ENCODE results near the gene DRICH1.

DNA sequence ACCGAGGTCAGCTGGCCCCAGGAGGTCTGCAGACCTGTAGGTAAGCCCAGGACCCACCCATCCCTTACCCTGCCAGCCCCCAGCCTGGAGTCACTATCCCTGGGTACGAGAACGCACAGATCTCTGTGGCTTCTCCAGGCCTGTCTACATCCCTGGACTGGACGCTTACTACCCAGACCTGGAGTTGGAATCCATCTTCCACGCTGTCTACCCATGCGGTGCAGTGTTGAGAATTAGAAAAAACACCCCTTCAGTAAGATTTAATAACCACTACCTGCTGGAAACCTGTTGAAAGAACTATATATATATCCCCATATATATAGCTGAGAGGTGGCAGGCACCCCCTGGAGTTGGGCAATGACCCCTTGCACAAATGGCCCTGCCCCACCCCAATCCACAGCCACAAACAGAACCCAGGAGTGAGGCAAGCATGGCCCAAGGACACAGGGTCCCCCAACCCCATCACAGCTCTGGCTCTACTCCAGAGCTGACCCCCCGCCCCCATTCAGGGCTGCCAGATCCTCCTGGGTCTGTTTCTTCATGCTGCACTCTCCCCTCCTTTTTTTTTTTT lies 41.0 kb upstream of the DRICH1 start:
- TF ChIP-seq, protein P1, sequence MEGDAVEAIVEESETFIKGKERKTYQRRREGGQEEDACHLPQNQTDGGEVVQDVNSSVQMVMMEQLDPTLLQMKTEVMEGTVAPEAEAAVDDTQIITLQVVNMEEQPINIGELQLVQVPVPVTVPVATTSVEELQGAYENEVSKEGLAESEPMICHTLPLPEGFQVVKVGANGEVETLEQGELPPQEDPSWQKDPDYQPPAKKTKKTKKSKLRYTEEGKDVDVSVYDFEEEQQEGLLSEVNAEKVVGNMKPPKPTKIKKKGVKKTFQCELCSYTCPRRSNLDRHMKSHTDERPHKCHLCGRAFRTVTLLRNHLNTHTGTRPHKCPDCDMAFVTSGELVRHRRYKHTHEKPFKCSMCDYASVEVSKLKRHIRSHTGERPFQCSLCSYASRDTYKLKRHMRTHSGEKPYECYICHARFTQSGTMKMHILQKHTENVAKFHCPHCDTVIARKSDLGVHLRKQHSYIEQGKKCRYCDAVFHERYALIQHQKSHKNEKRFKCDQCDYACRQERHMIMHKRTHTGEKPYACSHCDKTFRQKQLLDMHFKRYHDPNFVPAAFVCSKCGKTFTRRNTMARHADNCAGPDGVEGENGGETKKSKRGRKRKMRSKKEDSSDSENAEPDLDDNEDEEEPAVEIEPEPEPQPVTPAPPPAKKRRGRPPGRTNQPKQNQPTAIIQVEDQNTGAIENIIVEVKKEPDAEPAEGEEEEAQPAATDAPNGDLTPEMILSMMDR (IDR thresholded peaks at IDR 0.05) = no peak
- no peak for TF ChIP-seq POLR2A (IDR thresholded peaks at IDR 0.05)
